ENCODE measurements around the gene OSBP.

DNA sequence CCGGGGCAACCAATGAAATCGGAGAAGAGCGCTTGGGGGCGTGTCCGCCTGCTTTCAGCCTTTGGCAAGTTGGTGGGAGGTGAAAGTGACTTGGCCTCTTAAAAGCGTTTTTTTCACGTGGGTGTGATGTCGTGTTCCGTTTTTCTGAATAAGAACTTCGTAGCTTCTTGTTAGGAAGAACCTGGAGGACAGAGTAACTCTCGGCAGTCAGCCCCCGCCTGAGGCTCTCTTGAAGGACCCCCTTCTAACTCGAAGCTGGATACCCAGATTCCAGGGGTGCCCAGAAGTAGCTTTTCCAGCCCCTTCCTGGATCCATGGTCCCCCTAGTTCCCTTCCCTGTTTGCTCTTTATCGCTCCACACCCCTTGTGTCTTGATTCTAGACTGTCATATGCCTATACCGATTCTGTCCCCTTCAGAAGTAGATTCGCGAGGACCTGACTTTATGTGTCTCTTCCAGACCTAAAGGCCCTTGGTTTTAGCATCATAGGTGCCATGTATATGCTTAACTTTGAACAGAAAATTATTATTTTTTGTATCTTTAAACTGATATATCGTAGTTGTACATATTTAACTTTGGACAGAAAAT, 915 bp upstream of the OSBP start:
- TF ChIP-seq, protein P1, sequence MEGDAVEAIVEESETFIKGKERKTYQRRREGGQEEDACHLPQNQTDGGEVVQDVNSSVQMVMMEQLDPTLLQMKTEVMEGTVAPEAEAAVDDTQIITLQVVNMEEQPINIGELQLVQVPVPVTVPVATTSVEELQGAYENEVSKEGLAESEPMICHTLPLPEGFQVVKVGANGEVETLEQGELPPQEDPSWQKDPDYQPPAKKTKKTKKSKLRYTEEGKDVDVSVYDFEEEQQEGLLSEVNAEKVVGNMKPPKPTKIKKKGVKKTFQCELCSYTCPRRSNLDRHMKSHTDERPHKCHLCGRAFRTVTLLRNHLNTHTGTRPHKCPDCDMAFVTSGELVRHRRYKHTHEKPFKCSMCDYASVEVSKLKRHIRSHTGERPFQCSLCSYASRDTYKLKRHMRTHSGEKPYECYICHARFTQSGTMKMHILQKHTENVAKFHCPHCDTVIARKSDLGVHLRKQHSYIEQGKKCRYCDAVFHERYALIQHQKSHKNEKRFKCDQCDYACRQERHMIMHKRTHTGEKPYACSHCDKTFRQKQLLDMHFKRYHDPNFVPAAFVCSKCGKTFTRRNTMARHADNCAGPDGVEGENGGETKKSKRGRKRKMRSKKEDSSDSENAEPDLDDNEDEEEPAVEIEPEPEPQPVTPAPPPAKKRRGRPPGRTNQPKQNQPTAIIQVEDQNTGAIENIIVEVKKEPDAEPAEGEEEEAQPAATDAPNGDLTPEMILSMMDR (IDR thresholded peaks at IDR 0.05; ENCODE audit: low read depth, low read length, missing input control): no peak
- peak; percentile 71 for TF ChIP-seq TAF1 (conservative IDR thresholded peaks at IDR 0.05)
- TF ChIP-seq, protein P2, sequence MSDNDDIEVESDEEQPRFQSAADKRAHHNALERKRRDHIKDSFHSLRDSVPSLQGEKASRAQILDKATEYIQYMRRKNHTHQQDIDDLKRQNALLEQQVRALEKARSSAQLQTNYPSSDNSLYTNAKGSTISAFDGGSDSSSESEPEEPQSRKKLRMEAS (IDR thresholded peaks at IDR 0.05): peak; percentile 58
- peak in 1 of 2 donors; percentile 48 for TF ChIP-seq EGR1 (IDR thresholded peaks at IDR 0.05; ENCODE audit: low read depth in 2 of 2)
- TF ChIP-seq, protein P3, sequence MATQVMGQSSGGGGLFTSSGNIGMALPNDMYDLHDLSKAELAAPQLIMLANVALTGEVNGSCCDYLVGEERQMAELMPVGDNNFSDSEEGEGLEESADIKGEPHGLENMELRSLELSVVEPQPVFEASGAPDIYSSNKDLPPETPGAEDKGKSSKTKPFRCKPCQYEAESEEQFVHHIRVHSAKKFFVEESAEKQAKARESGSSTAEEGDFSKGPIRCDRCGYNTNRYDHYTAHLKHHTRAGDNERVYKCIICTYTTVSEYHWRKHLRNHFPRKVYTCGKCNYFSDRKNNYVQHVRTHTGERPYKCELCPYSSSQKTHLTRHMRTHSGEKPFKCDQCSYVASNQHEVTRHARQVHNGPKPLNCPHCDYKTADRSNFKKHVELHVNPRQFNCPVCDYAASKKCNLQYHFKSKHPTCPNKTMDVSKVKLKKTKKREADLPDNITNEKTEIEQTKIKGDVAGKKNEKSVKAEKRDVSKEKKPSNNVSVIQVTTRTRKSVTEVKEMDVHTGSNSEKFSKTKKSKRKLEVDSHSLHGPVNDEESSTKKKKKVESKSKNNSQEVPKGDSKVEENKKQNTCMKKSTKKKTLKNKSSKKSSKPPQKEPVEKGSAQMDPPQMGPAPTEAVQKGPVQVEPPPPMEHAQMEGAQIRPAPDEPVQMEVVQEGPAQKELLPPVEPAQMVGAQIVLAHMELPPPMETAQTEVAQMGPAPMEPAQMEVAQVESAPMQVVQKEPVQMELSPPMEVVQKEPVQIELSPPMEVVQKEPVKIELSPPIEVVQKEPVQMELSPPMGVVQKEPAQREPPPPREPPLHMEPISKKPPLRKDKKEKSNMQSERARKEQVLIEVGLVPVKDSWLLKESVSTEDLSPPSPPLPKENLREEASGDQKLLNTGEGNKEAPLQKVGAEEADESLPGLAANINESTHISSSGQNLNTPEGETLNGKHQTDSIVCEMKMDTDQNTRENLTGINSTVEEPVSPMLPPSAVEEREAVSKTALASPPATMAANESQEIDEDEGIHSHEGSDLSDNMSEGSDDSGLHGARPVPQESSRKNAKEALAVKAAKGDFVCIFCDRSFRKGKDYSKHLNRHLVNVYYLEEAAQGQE (IDR thresholded peaks at IDR 0.05): peak; percentile 81
